Neuronal stem cell (in vitro differentiated cells): ENCODE results near the gene TMEM150C.

Experiments used
- DNase-seq: peaks from one replicate; pipeline ENCODE4 v3.0.0-alpha.2; 2013; ENCODE audit warnings: low spot score
- H2AFZ ChIP-seq: one replicate; pipeline ENCODE4 v1.6.1; 2013; ENCODE audit warnings: mild to moderate bottlenecking, low read length, inconsistent platforms
- H2AK5ac ChIP-seq: 2 replicates; pipeline ENCODE4 v1.6.1; 2013; ENCODE audit warnings: low read depth, mild to moderate bottlenecking, inconsistent platforms, low read length, moderate library complexity, mixed read lengths
- H2BK120ac ChIP-seq: 2 replicates; pipeline ENCODE4 v1.6.1; 2013; ENCODE audit warnings: low read depth, mild to moderate bottlenecking, inconsistent platforms, low read length, moderate library complexity, mixed read lengths
- H2BK12ac ChIP-seq: one replicate; pipeline ENCODE4 v1.6.1; 2013; ENCODE audit warnings: low read length, inconsistent platforms
- H2BK15ac ChIP-seq: 2 replicates; pipeline ENCODE4 v1.6.1; 2013; ENCODE audit warnings: mild to moderate bottlenecking, low read length, inconsistent platforms, mixed read lengths
- H2BK5ac ChIP-seq: one replicate; pipeline ENCODE4 v1.6.1; 2013; ENCODE audit warnings: inconsistent platforms, mild to moderate bottlenecking, low read length, moderate library complexity
- H3K14ac ChIP-seq: one replicate; pipeline ENCODE4 v1.6.1; 2013; ENCODE audit warnings: low read length, inconsistent platforms
- H3K18ac ChIP-seq: 2 replicates; pipeline ENCODE4 v1.6.1; 2013; ENCODE audit warnings: low read length, inconsistent platforms
- H3K23ac ChIP-seq: 2 replicates; pipeline ENCODE4 v1.6.1; 2013; ENCODE audit warnings: low read depth, mild to moderate bottlenecking, mixed read lengths, low read length, inconsistent platforms; ENCODE audit not compliant: poor library complexity
- H3K27ac ChIP-seq: replicated peaks from 3 replicates; pipeline ENCODE4 v1.5.1; 2013; ENCODE audit warnings: low read length, inconsistent platforms
- H3K27me3 ChIP-seq, 3 experiments: 2 replicates each; pipeline ENCODE4 v1.6.1; 2013; ENCODE audit warnings: low read length in 3 of 3, mild to moderate bottlenecking in 2 of 3, inconsistent platforms in 1 of 3, low read depth in 1 of 3, mixed read lengths in 1 of 3, moderate library complexity in 1 of 3; ENCODE audit not compliant: control insufficient read depth in 3 of 3, insufficient read depth in 3 of 3
- H3K36me3 ChIP-seq, 2 donors: replicated peaks in 1 of 2; 2 replicates each; pipeline ENCODE4 v1.6.1; 2013; ENCODE audit warnings: low read length in 2 of 2; ENCODE audit not compliant: control insufficient read depth in 2 of 2, insufficient read depth in 2 of 2
- H3K4ac ChIP-seq: 2 replicates; pipeline ENCODE4 v1.6.1; 2013; ENCODE audit warnings: inconsistent platforms, mild to moderate bottlenecking, low read length, moderate library complexity
- H3K4me1 ChIP-seq, 2 donors: 1 replicate in 1 of 2; 2 replicates in 1 of 2; pipeline ENCODE4 v1.6.1; 2013; ENCODE audit warnings: low read length in 2 of 2, low read depth in 1 of 2; ENCODE audit not compliant: control insufficient read depth in 2 of 2, insufficient read depth in 1 of 2
- H3K4me2 ChIP-seq: one replicate; pipeline ENCODE4 v1.6.1; 2013; ENCODE audit warnings: mild to moderate bottlenecking, low read length, inconsistent platforms; ENCODE audit not compliant: insufficient read depth, poor library complexity, severe bottlenecking
- H3K4me3 ChIP-seq, 2 donors: 2 replicates each; pipeline ENCODE4 v1.5.1; 2013; ENCODE audit warnings: low read length in 2 of 2, mild to moderate bottlenecking in 2 of 2, inconsistent platforms in 1 of 2, moderate library complexity in 1 of 2
- H3K79me1 ChIP-seq: one replicate; pipeline ENCODE4 v1.6.1; 2013; ENCODE audit warnings: low read depth, mild to moderate bottlenecking, inconsistent platforms, low read length, moderate library complexity
- H3K9ac ChIP-seq: one replicate; pipeline ENCODE4 v1.6.1; 2013; ENCODE audit warnings: mild to moderate bottlenecking, low read depth, low read length, inconsistent platforms; ENCODE audit not compliant: poor library complexity
- H3K9me3 ChIP-seq, 2 donors: replicated peaks in 1 of 2; 2 replicates each; pipeline versions ENCODE3 to v1.6.1; 2013; ENCODE audit warnings: low read length in 2 of 2, mild to moderate bottlenecking in 2 of 2, inconsistent platforms in 1 of 2, low read depth in 1 of 2, mixed read lengths in 1 of 2, moderate library complexity in 1 of 2; ENCODE audit not compliant: control insufficient read depth in 2 of 2, insufficient read depth in 1 of 2
- H4K8ac ChIP-seq: one replicate; pipeline ENCODE4 v1.6.1; 2013; ENCODE audit warnings: low read depth, mild to moderate bottlenecking, inconsistent platforms, low read length, moderate library complexity
- H4K91ac ChIP-seq: one replicate; pipeline ENCODE4 v1.6.1; 2013; ENCODE audit warnings: low read length, low read depth, mild to moderate bottlenecking, inconsistent platforms; ENCODE audit not compliant: poor library complexity
- WGBS, 2 donors: extraction: QIAGEN DNeasy Blood & Tissue Kit; methylation state at CpG; one replicate each; pipeline ENCODE4 v1.1.7; 2013; ENCODE audit warnings: missing lambda C conversion rate in 2 of 2, mixed read lengths in 1 of 2; ENCODE audit not compliant: insufficient read length in 2 of 2, insufficient replicate concordance in 1 of 2; ENCODE audit errors: extremely low coverage in 2 of 2; 5-methylcytosine and 5-hydroxymethylcytosine counted together

The TMEM150C gene

GRCh38 chr4:82569727-82570126 lies 7.9 kb upstream of the TMEM150C start:
- no peak for DNase-seq
- H2BK5ac ChIP-seq: no peak overlapping the region
- WGBS, 2 donors: no CpG with 5 or more reads among the region's 3 CpGs
- H3K4me2 ChIP-seq: no peak overlapping the region
- H2AFZ ChIP-seq: no peak overlapping the region
- H3K4me3 ChIP-seq: no peak overlapping the region
- H3K23ac ChIP-seq: no peak overlapping the region
- peaks cover 0 to 16% (median 0%) of the 10 kb centered on the region in 3 experiments for H3K27me3 ChIP-seq
- H3K27ac ChIP-seq: no peak overlapping the region
- H2BK120ac ChIP-seq: no peak overlapping the region
- H3K9me3 ChIP-seq: no peaks in the 10 kb centered on the region
- no peaks in the 10 kb centered on the region for H3K4me1 ChIP-seq
- no peak overlapping the region for H3K14ac ChIP-seq
- no peak overlapping the region for H3K18ac ChIP-seq
- no peak overlapping the region for H4K8ac ChIP-seq
- no peak overlapping the region for H4K91ac ChIP-seq
- no peak overlapping the region for H2BK12ac ChIP-seq
- H3K4ac ChIP-seq: no peak overlapping the region
- H2BK15ac ChIP-seq: no peak overlapping the region
- no peaks in the 10 kb centered on the region for H3K36me3 ChIP-seq
- H2AK5ac ChIP-seq: no peak overlapping the region
- no peaks in the 10 kb centered on the region for H3K79me1 ChIP-seq
- H3K9ac ChIP-seq: no peak overlapping the region

GRCh38 chr4:82569076-82569475 lies 7.3 kb upstream of the TMEM150C start:
- no peak overlapping the region for H3K4me3 ChIP-seq
- no peak overlapping the region for H4K91ac ChIP-seq
- peaks cover 0 to 20% (median 0%) of the 10 kb centered on the region in 3 experiments for H3K27me3 ChIP-seq
- no peak overlapping the region for H2AK5ac ChIP-seq
- H2AFZ ChIP-seq: no peak overlapping the region
- no peak overlapping the region for H3K4me2 ChIP-seq
- no peak overlapping the region for H3K18ac ChIP-seq
- DNase-seq: no peak
- no peak overlapping the region for H3K4ac ChIP-seq
- no peak overlapping the region for H3K23ac ChIP-seq
- H3K14ac ChIP-seq: no peak overlapping the region
- H3K9me3 ChIP-seq: no peaks in the 10 kb centered on the region
- no peaks in the 10 kb centered on the region for H3K79me1 ChIP-seq
- no peaks in the 10 kb centered on the region for H3K4me1 ChIP-seq
- no peak overlapping the region for H4K8ac ChIP-seq
- H2BK12ac ChIP-seq: no peak overlapping the region
- no peaks in the 10 kb centered on the region for H3K36me3 ChIP-seq
- no peak overlapping the region for H3K9ac ChIP-seq
- H3K27ac ChIP-seq: no peak overlapping the region
- no peak overlapping the region for H2BK5ac ChIP-seq
- WGBS, 2 donors: no CpG with 5 or more reads among the region's 5 CpGs
- no peak overlapping the region for H2BK120ac ChIP-seq
- no peak overlapping the region for H2BK15ac ChIP-seq

- H3K4ac ChIP-seq: no peak overlapping the region
- H3K4me1 ChIP-seq: peaks cover 0 to under 1% of the 10 kb centered on the region in 2 donors
- no peak overlapping the region for H2AK5ac ChIP-seq
- no peak overlapping the region for H2BK15ac ChIP-seq
- H2BK120ac ChIP-seq: no peak overlapping the region
- H3K36me3 ChIP-seq: no peaks in the 10 kb centered on the region
- no peak overlapping the region for H3K4me3 ChIP-seq
- H3K14ac ChIP-seq: no peak overlapping the region
- H3K9me3 ChIP-seq: peaks cover 0 to 6% of the 10 kb centered on the region in 2 donors
- WGBS, 2 donors: no CpG with 5 or more reads among the region's 7 CpGs
- H3K23ac ChIP-seq: no peak overlapping the region
- no peak overlapping the region for H2AFZ ChIP-seq
- H2BK12ac ChIP-seq: no peak overlapping the region
- no peak overlapping the region for H3K4me2 ChIP-seq
- H3K79me1 ChIP-seq: no peaks in the 10 kb centered on the region
- H3K27me3 ChIP-seq: peaks cover 0 to 34% (median 0%) of the 10 kb centered on the region in 3 experiments
- H4K91ac ChIP-seq: no peak overlapping the region
- H3K27ac ChIP-seq: no peak overlapping the region
- H2BK5ac ChIP-seq: no peak overlapping the region
- no peak overlapping the region for H4K8ac ChIP-seq
- no peak for DNase-seq
- H3K9ac ChIP-seq: no peak overlapping the region
- no peak overlapping the region for H3K18ac ChIP-seq
Measured at GRCh38 chr4:82567444-82567843, 5.7 kb upstream of the TMEM150C start.

- H3K27ac ChIP-seq: no peak overlapping the region
- H3K14ac ChIP-seq: no peak overlapping the region
- no peak overlapping the region for H3K23ac ChIP-seq
- no peaks in the 10 kb centered on the region for H3K36me3 ChIP-seq
- H2AFZ ChIP-seq: peak overlapping the region; percentile 91
- no peak overlapping the region for H4K91ac ChIP-seq
- no peak for DNase-seq
- H3K18ac ChIP-seq: no peak overlapping the region
- no peak overlapping the region for H2BK15ac ChIP-seq
- H3K79me1 ChIP-seq: no peaks in the 10 kb centered on the region
- no peak overlapping the region for H4K8ac ChIP-seq
- peak overlapping the region; percentile 51 to 78 for H3K4me3 ChIP-seq
- no peak overlapping the region for H2BK5ac ChIP-seq
- peaks cover 0 to 69% (median 7%) of the 10 kb centered on the region in 3 experiments for H3K27me3 ChIP-seq
- peaks cover 3% of the 10 kb centered on the region in 2 donors for H3K4me1 ChIP-seq
- H2BK12ac ChIP-seq: no peak overlapping the region
- H2AK5ac ChIP-seq: no peak overlapping the region
- H3K4ac ChIP-seq: no peak overlapping the region
- no peak overlapping the region for H2BK120ac ChIP-seq
- H3K4me2 ChIP-seq: peak overlapping the region; percentile 95
- H3K9me3 ChIP-seq: peaks cover 0 to 6% of the 10 kb centered on the region in 2 donors
- no CpG with 5 or more reads among the region's 4 CpGs for WGBS, 2 donors
- no peak overlapping the region for H3K9ac ChIP-seq
Measured at GRCh38 chr4:82562564-82562854, 721 bp upstream of the TMEM150C start.
